ENCODE measurements around the gene UFSP1. TPM values are rescaled to one million over a fixed set of nuclear protein-coding genes. Genes with fewer than 3 reads are reported as not detected.

UFSP1 gene
- polyA plus RNA-seq, 3 donors = 2.4 to 4.1 (median 3.1) TPM

- DNase-seq = no peak
These were observed 8.4 kb upstream of the UFSP1 start for GRCh38 chr7:100897772-100898454.

DNA sequence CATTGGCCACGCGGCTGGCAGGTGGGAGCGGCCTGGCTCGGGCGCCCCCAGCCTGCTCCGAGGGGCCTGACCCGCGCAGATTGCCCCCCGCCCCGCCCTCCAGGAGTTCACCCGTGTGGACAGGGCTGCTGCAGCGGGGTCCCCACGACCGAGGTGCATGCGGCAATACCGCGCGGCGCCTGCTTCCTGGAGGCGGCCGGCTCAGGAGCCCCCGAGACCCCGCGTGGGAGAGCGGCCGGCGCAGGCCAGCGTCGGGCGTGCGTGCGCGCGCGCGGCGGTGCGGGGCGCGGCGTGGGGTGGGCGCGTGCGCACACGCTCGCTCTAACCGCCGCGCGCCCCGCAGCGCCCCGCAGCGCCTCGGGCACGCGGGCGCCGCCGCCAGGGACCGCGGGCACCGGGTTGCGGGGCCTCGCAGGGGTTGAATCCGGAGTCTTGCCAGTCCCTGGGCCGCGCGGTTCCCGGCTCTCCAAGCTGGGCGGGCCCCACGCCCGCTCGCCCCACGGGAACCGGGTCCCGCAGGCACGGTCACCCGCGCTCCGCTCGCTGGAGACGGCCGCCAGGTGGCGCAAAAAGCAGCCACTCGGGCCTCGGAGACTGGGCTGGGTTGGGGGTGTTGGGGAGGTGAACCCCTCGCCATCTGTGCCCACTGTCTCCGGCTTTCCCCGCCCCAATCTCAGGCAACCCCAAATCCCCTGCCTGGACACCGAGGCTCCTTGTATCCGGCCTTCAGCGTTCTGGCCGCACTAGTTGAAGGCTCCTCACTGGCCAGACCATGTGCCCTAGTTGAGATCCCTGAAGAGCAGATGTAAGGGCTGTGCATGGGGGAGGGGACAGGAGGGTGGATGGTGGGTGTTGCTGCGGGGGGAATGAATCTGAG is 7.5 kb upstream of the UFSP1 start:
- no peak for DNase-seq

- DNase-seq = no peak
These were observed 6.6 kb upstream of the UFSP1 start for GRCh38 chr7:100895956-100896731.

GRCh38 chr7:100895701-100895955 is 6.1 kb upstream of the UFSP1 start, which contains the start of gene ACHE:
Gene ACHE, minus strand, starts transcription at chr7:100895888. Its CDS starts 1,656 bp downstream, at chr7:100894232.
- DNase-seq = no peak

- no peak for DNase-seq
These were observed 5.6 kb upstream of the UFSP1 start for GRCh38 chr7:100894860-100895700.

DNA sequence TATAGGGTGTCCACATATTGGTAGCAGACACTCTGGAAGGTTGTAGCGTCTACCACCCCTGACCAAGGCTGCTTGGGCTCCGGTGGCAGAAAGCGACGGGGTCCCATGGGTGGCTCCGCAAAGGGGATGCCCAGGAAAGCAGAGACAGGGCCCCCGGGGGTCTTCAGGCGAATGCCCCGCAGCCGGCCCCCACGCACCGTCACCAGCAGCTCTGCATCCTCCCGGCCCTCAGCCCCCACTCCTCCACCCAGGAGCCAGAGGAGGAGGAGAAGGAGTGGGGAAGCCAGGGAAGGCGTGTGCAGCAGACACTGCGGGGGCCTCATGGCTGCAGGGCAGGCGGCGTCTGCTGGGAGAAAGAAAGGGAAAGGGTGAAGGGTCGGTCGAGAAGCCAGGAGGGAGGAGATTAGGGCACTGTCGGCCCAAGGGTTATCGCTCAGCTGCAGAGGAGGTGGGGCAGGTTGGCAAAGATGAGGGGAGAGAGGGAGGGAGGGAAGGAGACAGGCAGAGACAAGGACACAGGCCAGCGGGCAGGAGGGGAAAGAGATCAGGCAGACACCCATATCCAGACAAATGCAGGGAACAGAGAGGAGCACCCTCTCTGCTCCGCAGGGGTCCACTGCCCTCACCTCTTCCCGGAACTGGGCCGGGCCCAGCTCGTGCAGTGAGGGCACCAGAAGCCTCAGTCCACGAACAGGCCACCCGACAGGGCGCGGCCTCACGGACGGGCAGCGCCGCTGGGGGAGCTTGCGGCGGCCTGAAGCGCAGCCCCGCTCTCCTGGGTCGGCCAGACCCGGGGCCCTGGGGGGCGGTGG is 4.6 kb upstream of the UFSP1 start:
- no peak for DNase-seq

DNA sequence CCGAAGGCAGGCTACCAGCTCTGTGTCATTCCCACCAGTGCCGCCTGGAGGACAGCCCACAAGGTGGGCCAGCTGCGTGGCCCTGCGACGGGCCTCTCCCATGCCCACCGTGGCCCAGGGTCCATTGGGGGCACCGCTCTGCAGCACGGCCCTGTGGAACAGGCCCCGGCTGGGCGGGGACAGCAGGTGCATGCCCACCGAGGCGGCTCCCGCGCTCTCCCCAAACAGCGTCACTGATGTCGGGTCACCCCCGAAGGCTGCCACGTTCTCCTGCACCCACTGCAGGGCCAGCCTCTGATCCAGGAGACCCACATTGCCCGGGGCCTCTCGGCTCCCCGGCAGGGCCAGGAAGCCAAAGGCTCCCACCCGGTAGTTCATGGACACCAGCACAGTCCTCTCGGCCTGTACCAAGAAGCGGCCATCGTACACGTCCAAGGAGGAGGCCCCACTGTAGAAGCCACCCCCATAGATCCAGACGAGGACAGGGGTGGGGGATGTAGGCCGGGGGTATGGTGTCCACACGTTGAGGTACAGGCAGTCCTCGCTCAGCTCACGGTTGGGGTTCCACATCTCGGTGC is 3.9 kb upstream of the UFSP1 start:
- DNase-seq = no peak

DNA sequence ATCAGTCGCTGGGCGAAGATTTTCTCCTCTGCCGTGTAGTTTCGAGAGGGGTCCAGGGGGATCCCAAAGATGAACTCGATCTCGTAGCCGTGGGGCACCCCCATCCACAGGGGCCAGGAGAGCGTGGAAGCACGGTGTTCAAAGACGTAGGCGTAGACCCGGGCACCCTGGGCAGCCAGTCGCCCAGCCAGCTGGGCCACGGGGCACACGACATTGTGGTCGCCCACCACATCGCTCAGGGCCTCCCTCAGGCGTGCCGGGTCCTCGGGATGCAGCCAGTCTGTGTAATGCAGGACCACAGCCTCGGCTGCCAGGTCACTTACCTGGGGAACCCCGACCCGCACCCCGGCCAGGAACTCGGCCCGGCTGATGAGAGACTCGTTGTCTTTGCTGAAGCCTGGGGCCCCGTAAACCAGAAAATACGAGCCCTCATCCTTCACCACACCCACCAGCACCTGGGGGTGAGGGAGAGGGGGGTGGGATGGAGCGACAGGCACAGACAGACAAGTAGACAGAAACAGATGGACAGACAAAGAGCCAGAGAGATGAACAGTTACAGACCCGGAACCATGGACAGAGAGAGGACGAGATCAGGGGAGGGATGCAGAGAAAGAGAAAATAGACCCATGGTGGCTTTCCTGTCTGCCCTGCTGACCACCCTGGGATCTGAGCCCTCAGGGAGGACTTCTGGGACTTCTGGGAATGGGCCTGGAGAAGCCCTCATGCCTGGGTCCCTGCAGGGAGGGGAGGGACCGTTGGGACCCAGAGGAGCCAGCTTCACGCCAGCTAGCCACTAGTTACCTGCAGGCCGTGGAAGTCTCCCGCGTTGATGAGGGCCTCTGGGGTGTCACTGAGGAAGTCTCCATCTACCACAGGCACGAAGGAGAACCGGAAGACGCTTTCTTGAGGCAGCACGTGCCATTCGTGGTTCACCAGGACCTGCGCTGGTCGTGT is 3.1 kb upstream of the UFSP1 start:
- DNase-seq = no peak

DNA sequence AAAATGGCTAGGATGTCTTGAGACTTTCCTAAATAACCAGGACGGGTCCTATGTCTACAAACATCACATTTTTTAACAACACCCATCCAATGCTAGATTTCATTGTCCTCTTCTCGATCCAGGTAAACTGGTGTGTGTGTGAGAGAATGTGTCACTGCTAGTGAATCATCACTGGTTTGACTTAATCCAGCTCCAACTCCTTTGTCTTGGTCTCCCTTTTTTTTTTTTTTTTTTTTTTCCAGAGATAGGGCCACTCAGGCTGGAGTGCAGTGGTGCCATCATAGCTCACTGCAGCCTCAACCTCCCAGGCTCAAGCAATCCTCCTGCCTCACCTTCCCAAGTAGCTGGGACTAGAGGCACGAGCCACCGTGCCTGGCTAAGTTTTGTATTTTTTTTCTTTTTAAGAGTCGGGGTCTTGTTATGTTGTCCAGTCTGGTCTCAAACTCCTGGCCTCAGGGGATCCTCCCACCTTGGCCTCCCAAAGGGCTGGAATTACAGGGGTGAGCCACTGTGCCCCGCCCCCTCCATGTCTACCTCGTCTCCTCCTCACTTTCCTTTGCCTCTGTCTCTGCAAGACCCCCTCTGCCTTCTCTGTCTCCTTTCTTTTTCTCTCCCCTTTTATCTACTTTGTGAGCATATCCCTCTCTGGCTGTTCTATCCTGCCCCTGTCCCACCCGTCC is 2.2 kb upstream of the UFSP1 start:
- no peak for DNase-seq

DNA sequence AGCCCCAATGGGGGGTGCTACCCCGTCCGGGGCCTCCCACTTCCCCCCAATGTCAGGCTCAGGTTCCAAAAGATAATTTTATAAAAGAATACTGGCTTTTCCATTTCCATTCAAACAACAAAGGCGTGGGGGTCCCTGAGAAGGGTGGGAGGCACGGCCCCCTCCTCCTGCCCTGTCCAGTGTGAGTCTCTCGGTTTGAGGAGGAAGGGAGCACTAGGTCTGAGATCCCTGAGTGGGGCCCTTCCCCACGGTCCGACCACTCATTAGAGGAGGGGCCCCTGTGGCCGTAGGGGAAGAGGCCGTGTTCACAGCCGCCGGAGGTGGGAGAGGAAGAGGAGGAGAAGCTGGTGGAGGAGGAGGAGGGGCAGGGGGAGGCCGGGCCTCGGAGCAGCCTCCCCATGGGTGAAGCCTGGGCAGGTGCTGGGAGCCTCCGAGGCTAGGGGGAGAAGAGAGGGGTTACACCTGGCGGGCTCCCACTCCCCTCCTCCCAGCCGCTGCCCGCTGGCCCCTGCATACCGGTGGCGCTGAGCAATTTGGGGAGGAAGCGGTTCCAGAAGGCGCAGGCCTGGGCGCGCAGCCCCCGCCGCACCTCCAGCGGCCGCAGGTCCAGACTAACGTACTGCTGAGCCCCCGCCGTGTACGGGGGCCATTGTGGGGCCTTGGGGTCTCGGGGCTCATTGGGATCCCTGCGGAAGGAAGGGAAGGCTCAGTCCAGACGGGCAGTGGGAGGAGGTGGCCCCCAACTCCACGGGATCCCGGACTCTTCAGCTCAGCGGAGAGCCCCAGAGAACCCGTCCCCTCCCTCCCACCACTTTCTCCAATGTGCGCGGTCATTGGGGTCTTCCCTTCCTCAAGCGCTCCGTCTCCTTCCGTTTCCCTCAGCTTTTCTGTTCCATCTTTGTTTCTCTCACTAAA is 1.4 kb upstream of the UFSP1 start:
- no peak for DNase-seq

- no peak for DNase-seq
These were observed 1.1 kb downstream of the UFSP1 start for GRCh38 chr7:100888291-100888987.

- no peak for DNase-seq
These were observed 1.8 kb downstream of the UFSP1 start for GRCh38 chr7:100887516-100888290.

GRCh38 chr7:100886936-100887515 is 2.5 kb downstream of the UFSP1 start:
- DNase-seq = no peak

DNA sequence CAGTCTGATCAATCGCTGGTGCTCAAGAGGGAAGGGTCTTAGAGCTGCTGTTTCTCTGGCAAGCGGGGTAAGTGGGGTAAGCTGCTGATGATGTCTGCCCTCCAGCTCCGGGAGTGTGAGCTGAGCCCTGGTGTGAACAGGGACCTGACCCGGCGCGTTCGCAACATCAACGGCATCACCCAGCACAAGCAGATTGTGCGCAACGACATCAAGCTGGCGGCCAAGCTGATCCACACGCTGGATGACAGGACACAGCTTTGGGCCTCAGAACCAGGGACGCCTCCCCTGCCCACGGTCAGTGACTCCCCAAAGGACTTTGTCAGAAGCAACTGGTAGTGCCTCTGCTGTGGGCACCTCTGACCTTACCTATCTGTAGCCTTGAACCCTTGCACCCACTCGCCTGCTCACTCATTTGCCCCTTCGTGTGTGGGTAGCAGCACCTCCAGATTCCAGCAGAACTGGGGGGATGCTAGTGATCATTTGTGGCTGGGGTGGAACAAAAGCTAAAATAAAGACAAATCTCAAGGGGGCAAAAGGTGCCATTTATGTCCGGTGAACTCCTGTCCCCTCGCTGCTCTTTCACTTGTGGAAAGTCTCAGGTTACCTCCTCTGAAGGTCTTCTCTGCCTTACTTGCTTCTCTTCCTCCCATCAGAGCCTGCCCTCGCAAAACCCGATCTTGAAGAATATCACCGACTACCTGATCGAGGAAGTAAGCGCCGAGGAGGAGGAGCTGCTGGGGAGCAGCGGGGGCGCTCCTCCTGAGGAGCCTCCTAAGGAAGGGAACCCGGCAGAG is 3.2 kb downstream of the UFSP1 start:
- DNase-seq = no peak
